ENCODE measurements around the gene PTPDC1.
A peak's percentile ranks its signal among the peaks of the same experiment; 100 is the strongest.

Gene PTPDC1

DNA sequence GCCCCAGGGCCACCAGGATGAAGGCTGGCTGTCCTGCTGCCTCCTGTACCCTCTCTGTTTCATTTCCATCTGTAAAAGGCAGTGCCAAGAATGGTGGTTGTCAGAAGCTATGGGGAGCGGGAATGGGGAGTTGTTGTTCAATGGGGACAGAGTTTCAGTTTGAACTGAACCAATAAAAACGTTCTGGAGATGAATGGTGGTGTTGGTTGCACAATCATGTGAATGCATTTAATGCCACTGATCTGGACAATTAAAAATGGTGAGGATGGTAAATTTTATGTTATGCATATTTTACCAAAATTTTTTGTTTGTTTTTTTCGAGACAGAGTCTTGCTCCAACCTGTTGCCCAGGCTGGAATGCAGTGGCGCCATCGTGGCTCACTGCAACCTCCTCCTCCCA lies 58.1 kb downstream of the PTPDC1 start:
- DNase-seq: no peak

DNA sequence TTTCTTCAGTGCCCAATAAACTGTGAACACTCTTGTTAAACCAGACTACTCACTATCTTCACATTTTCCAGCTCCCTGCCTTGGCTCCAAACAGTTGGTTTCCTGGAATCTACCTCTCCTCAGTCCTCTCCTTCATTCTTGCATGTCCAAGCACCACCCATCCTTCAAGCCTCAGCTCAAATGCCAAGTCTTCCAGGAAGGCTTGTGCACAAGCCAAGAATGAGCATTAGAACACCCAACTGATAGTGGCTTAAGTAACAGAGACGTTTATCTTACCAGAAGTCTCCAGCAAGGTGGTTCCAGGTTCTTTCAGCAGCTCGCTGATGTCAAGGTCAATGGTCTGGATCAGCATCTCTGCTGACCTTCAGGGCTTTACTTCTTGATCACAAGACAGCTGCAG lies 60.1 kb downstream of the PTPDC1 start:
- no peak for DNase-seq

DNA sequence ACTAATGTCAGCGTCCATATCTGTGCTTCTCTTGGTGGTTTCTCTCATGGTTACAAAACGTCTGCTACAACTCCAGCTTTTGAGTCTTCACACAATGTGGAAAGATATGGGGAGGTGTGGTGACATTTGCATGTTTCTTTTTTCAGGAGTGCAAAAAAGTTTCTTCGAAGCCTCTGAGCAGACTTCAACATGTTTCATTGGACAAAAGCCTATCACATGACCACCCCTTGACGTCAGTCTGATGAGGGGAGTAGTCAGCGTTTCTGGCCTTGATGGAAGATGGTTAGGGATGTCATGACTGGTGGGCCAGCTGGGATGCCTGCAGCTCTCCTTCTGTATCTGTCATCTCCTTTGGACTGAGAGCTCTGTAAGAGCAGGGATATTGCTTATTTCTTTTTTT lies 61.4 kb downstream of the PTPDC1 start:
- no peak for DNase-seq

- no peak for DNase-seq
Measured at GRCh38 chr9:94147776-94148175, 63.5 kb downstream of the PTPDC1 start.

DNA sequence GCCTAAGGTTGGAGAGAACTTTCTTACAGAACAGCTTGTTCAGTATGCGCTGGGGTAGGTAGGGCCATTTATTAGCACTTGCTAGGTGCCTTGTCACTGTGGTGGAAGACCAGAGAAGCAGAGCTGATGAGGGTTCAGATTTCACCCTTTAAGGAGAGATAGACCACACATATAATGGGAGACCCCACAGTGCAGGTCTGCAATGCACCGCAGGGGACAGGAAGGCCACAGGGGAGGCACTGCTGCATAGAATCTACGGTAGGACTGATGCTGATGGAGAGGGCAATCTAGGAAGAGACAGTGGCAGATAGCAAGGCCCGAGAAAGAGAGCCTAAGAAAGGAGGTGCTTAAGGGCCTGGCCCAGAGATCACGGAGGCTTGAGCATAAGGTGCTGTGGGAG lies 64.2 kb downstream of the PTPDC1 start:
- no peak for DNase-seq

GRCh38 chr9:94149696-94150095 lies 65.4 kb downstream of the PTPDC1 start:
- DNase-seq: no peak

GRCh38 chr9:94150279-94150828 lies 66.1 kb downstream of the PTPDC1 start:
- no peak for DNase-seq

DNA sequence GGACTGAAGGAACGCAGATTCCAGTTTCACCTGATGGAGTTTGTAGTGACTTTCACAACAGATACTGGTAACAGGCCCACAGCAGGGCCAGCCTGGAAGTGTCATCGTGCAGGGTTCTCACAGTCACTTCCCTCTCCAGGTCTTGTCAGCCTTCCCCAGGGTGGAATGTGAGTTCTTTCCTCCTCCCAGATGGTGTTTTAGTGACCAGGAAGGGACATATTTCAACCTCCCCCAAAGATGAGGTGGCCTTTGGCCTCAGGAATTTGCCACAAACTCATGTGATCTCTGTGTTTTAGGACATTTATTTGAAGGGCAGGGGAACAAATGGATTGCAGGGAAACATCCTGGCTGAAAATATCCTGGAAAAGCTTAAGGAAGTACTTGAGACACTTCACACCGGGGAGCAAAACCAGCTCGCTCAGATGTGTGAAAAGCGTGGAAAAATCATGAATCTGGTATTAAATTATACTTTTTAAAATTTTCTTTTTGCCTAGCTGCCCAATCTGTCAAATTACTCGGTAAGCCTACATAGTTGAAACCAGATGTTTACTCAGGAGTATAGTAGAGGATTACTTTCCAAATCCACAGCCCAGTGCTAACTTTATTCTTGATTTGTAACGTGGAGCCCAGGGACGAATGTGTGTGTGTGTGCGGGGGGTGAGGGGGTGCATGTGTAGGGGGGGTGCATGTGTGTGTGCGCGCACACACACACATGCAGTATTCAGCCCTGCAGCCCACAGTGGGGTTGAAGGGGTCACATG lies 66.8 kb downstream of the PTPDC1 start:
- no peak for DNase-seq

DNA sequence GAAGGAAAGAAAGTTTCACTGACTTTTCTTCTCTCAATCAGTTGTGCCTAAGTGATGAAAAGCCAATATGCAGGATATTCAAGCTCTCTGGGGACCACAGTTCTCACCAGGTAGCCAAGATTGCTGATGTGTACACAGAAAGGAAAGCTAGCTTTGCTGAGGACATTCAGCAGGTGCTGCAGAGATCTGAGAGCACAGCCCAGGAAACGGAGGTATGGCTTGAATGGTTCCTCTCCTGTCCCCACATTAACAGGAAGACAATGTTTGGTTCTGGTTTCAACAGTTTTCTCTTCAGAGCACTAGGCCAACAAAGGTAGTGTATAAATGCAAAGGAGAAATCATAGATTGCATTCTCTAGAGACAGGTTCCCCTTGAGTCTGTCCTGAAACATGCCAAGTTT lies 69.6 kb downstream of the PTPDC1 start:
- DNase-seq: no peak

GRCh38 chr9:94156348-94157049 lies 72.2 kb downstream of the PTPDC1 start:
- no peak for DNase-seq

- peak; percentile 54 for DNase-seq
Measured at GRCh38 chr9:94157050-94157801, 73.0 kb downstream of the PTPDC1 start.

All from left hindlimb (tissue), 1 donor.